ENCODE results near the gene HERC3.

DNA sequence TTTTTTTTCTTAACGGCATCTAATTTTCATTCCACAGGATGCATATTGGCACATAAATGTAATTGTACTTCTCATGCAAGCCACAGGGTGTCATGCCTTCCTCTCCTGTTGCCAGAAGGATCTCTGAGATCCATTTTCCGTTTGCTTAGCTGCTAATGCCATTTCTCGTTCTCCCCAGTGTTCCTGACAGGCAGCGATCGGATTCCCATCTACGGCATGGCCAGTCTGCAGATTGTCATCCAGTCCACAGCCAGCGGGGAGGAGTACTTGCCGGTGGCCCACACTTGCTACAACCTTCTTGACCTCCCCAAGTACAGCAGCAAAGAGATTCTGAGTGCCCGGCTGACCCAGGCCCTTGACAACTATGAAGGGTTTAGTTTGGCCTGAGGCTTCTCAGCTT, 114.3 kb downstream of the HERC3 start:
- TF ChIP-seq, protein P1, sequence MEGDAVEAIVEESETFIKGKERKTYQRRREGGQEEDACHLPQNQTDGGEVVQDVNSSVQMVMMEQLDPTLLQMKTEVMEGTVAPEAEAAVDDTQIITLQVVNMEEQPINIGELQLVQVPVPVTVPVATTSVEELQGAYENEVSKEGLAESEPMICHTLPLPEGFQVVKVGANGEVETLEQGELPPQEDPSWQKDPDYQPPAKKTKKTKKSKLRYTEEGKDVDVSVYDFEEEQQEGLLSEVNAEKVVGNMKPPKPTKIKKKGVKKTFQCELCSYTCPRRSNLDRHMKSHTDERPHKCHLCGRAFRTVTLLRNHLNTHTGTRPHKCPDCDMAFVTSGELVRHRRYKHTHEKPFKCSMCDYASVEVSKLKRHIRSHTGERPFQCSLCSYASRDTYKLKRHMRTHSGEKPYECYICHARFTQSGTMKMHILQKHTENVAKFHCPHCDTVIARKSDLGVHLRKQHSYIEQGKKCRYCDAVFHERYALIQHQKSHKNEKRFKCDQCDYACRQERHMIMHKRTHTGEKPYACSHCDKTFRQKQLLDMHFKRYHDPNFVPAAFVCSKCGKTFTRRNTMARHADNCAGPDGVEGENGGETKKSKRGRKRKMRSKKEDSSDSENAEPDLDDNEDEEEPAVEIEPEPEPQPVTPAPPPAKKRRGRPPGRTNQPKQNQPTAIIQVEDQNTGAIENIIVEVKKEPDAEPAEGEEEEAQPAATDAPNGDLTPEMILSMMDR (IDR thresholded peaks at IDR 0.05), result no peak
- no peak for TF ChIP-seq POLR2A (IDR thresholded peaks at IDR 0.05)

Measured in lower leg skin (tissue), 3 donors.